Testis (tissue), 3 donors: ENCODE data around the gene LRRFIP2. TPM values are rescaled to one million over a fixed set of nuclear protein-coding genes. Genes with fewer than 3 reads are reported as not detected.

Experiments used
- DNase-seq: peaks from one replicate; pipeline ENCODE4 v3.0.0-alpha.2; 2019
- H3K27ac ChIP-seq, 2 donors: fragments of 200-600 bp; sonication (generic); one replicate each; pipeline ENCODE4 v1.5.1; 2019
- H3K27me3 ChIP-seq: fragments of 200-600 bp; sonication (generic); one replicate; pipeline ENCODE4 v1.5.1; 2019
- H3K36me3 ChIP-seq: fragments of 200-600 bp; sonication (generic); one replicate; pipeline ENCODE4 v1.5.1; 2017; ENCODE audit warnings: low read depth; ENCODE audit errors: missing control alignments
- H3K4me1 ChIP-seq: fragments of 200-600 bp; sonication (generic); one replicate; pipeline ENCODE4 v1.5.1; 2019
- H3K4me3 ChIP-seq, 2 donors: fragments of 200-600 bp; sonication (generic); one replicate each; pipeline ENCODE4 v1.5.1; 2017 to 2019
- H3K9me3 ChIP-seq: fragments of 200-600 bp; sonication (generic); one replicate; pipeline ENCODE4 v1.5.1; 2017
- CTCF ChIP-seq, 3 experiments: fragments of 450-650 bp in 2 of 3; fragments of 200-600 bp in 1 of 3; sonication (generic) in 1 of 3; IDR thresholded peaks; one replicate each; pipeline ENCODE4 v1.5.1; 2016 to 2019; ENCODE audit warnings: antibody characterized with exemption in 3 of 3, mild to moderate bottlenecking in 2 of 3, moderate library complexity in 1 of 3
- POLR2A ChIP-seq: fragments of 450-650 bp; IDR thresholded peaks from one replicate; pipeline ENCODE4 v1.6.1; 2017; ENCODE audit warnings: antibody characterized with exemption, mild to moderate bottlenecking, moderate library complexity
- WGBS, 2 donors: methylation state at CpG; one replicate each; pipeline ENCODE4 v1.1.5; 2018; 5-methylcytosine and 5-hydroxymethylcytosine counted together
- intact Hi-C: fragments of 100-400 bp; cut with DNase I; formaldehyde crosslinking; loops from one replicate; pipeline ENCODE4 v1.15.1; 2023; ENCODE audit warnings: low total_unique reads
- polyA plus RNA-seq: library from polyadenylated mRNA; stranded (reverse); fragments of 350-450 nt; fragmentation: Illumina TruSeq; extraction: RNeasy Lipid Tissue Mini Kit (QIAGEN cat#74804); gene quantifications from one replicate; pipeline ENCODE4 v1.2.3, GENCODE V29; 2014; ENCODE audit warnings: low read depth, low replicate concordance; ENCODE audit not compliant: insufficient read depth
- small RNA-seq, 2 donors: library from RNA; depleted of rRNA; stranded (forward); fragments of <200 nt; gene quantifications; one replicate each; pipeline ENCODE3, GENCODE V24; 2016
- total RNA-seq, 2 donors: library from RNA; depleted of rRNA; stranded (reverse); fragments of >200 nt; gene quantifications; one replicate each; pipeline ENCODE4 v1.2.3, GENCODE V29; 2016

The LRRFIP2 gene
- total and polyA plus RNA-seq, 3 donors from 2014 or later = 86.2 to 115 (median 114) TPM

- Histone ChIP-seq H3K27me3 (no peaks in the 10 kb centered on the region), H3K4me3 (no peak overlapping the region), H3K4me1 (no peaks in the 10 kb centered on the region), H3K9me3 (no peaks in the 10 kb centered on the region), H3K36me3 (no peaks in the 10 kb centered on the region), H3K27ac (no peak overlapping the region)
- intact Hi-C loops = no loop called here
- 78 to 97% methylated on average over 3 of the region's 3 CpGs for WGBS, 2 donors
- TF ChIP-seq CTCF (IDR thresholded peaks at IDR 0.05) = no peak
- no peak for TF ChIP-seq POLR2A
- no peak for DNase-seq
These were observed 156.7 kb downstream of the LRRFIP2 start for GRCh38 chr3:37017683-37018082.

DNA sequence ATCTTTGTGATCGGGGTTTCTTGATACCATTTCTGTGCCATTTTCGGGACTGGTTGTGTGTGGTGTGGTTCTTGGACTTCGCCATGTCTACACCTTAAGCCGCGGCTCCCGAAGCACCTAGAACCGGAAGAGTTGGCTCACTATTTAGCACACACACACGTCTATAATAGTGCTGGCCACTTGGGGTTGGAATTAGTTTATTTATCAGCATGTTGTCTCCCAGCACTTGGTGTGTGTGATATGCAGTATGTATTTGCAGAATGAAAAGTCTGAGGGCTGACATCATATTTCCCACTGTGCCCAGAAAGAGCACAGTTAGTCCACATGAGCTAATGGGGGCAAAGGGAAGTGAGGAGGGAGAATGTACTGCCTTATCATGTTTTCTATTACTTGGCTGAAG is 157.5 kb downstream of the LRRFIP2 start:
- Histone ChIP-seq H3K4me3 (no peak overlapping the region), H3K36me3 (no peaks in the 10 kb centered on the region), H3K9me3 (no peaks in the 10 kb centered on the region), H3K27me3 (no peaks in the 10 kb centered on the region), H3K4me1 (no peaks in the 10 kb centered on the region), H3K27ac (no peak overlapping the region)
- no peak for TF ChIP-seq POLR2A
- no peak for TF ChIP-seq CTCF (IDR thresholded peaks at IDR 0.05)
- no peak for DNase-seq
- intact Hi-C loops = no loop called here
- WGBS, 2 donors = 97 to 98% methylated on average over 8 of the region's 8 CpGs

DNA sequence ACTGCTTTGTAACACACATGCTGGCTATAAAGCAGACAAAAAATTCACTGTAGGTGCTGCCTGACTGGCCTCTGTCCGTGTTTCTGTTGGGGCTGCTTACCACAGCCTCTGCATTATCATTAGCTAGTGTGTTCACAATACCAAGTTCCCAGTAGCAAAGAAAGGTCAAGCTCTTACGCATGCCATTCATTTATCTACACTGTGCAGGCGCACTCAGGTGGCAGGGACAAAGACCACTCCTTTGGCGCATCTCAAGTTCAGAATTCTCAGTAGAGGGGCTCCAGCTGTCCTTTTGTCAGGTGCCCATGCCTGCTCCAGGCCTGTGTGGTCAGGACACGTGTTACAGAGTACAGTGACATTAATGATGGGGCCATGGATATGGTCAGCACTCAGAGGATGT is 158.7 kb downstream of the LRRFIP2 start:
- no peak overlapping the region for H3K27ac ChIP-seq
- H3K27me3 ChIP-seq = no peaks in the 10 kb centered on the region
- no peaks in the 10 kb centered on the region for H3K4me1 ChIP-seq
- no peak for DNase-seq
- intact Hi-C loops = no loop called here
- 85 to 92% methylated on average over 5 of the region's 5 CpGs for WGBS, 2 donors
- TF ChIP-seq POLR2A = no peak
- no peak for TF ChIP-seq CTCF (IDR thresholded peaks at IDR 0.05)
- no peaks in the 10 kb centered on the region for H3K9me3 ChIP-seq
- H3K4me3 ChIP-seq = no peak overlapping the region
- H3K36me3 ChIP-seq = no peaks in the 10 kb centered on the region

- 92 to 95% methylated on average over 2 of the region's 2 CpGs for WGBS, 2 donors
- Histone ChIP-seq H3K36me3 (no peaks in the 10 kb centered on the region), H3K4me3 (no peak overlapping the region), H3K4me1 (no peaks in the 10 kb centered on the region), H3K9me3 (no peaks in the 10 kb centered on the region), H3K27ac (no peak overlapping the region), H3K27me3 (no peaks in the 10 kb centered on the region)
- DNase-seq = no peak
- no peak for TF ChIP-seq CTCF (IDR thresholded peaks at IDR 0.05)
- intact Hi-C loops = no loop called here
These were observed 159.8 kb downstream of the LRRFIP2 start for GRCh38 chr3:37014620-37015019.

Small RNA genes lying within 50 kb of the gene (small RNA-seq; reads per million reads assigned to genes)
- 0 reads per million in 2 donors for gene RF00019
- gene RNU6-1301P = 0 reads per million in 2 donors

Other genes starting within 250 kb of the LRRFIP2 start
- 10 to 100 TPM in 1 of 2 donors, 1 to 10 TPM in 1; 7.6 to 11.0 TPM for gene TRANK1, start 229.5 kb downstream of the LRRFIP2 start, total RNA-seq
- gene TRANK1, start 229.5 kb downstream of the LRRFIP2 start, polyA plus RNA-seq = 7.5 TPM
- gene EPM2AIP1, start 181.5 kb downstream of the LRRFIP2 start, total RNA-seq = 10 to 100 TPM; 17.4 to 23.5 TPM
- gene EPM2AIP1, start 181.5 kb downstream of the LRRFIP2 start, polyA plus RNA-seq = 13.1 TPM
- 10 to 100 TPM; 57.1 to 90.2 TPM for gene MLH1, start 181.1 kb downstream of the LRRFIP2 start, total RNA-seq
- 64.4 TPM for gene MLH1, start 181.1 kb downstream of the LRRFIP2 start, polyA plus RNA-seq
- 100 to 1,000 TPM; 124 to 152 TPM for gene GOLGA4, start 68.7 kb upstream of the LRRFIP2 start, total RNA-seq
- gene GOLGA4, start 68.7 kb upstream of the LRRFIP2 start, polyA plus RNA-seq = 17.4 TPM